NCI-H446 treated with DMSO at 0.1 percent for 48 hours (cell line): ENCODE data around the gene ETV2.
"Not testable (repeated sequence)": the region's sequence is repeated elsewhere in the genome, so short reads cannot be mapped to it uniquely, and the experiment has no call there.

ENCODE experiments used
- DNase-seq: peaks from one replicate; lab custom pipeline; 2025; lab: John Stamatoyannopoulos, UW

ETV2 gene

DNA sequence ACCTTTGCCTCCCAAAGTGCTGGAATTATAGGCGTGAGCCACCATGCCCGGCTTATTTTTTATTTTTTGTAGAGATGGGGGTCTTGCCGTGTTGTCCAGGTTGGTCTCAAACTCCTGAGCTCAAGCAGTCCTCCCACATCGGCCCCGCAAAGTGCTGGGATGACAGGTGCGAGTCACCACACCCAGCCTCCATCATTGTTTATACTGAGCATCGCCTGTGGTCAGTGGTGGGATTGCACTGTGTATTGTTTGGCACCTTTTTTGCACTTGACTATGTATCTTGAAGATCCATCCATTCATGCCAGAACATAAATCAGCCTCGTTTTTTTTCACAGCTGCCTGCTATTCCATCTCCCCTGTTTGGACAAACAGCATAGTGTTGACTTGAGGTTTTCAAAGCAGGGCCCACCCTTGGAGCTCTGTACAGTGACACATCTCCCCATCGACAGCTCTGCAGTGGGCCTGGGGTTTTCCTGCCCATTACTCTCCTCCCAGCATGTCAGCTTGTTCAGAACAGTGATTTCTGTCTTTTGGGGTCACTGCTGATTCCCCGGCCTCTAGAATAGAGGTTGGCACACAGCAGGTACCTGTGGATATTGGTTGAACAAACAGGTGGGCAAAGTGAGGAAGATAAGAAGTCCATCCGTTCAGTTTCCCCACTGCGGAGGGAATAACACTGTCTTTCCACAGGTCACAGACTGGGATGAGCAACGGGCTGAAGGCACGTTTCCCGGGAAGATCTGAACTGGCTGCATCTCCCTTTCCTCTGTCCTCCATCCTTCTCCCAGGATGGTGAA lies 16.6 kb downstream of the ETV2 start:
- DNase-seq = no peak

DNA sequence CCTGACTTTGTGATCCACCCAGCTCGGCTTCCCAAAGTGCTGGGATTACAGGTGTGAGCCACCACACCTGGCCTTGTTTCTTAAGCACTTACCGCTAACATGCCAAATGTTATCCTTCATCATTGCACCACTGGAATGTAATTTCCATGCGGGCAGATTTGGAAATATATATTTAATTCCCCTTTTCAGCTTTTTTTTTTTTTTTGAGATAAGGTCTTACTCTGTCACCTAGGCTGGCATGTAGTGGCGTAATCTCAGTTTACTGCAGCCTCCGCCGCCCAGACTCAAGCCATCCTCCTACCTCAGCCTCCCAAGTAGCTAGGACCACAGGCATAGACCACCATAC lies 20.4 kb downstream of the ETV2 start:
- DNase-seq = no peak

DNA sequence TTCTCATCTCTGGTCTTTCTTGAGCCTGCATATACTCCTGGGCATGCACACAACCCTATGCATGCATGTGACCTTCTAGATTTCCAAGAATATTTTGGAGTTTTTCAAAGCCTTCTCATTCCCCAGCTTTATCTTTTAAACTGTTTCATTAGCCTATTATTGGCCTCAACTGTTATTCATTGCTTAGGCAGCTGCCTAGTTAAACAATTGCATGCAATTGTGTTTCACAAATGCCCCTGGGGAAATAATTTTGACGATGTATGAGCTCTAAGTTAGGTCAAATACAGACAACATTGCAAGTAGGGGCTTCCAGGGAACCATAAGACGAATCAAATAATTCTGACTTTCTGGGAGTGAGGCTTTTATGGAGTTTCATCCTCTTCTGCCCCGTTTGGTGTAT lies 22.4 kb downstream of the ETV2 start:
- no peak for DNase-seq

DNA sequence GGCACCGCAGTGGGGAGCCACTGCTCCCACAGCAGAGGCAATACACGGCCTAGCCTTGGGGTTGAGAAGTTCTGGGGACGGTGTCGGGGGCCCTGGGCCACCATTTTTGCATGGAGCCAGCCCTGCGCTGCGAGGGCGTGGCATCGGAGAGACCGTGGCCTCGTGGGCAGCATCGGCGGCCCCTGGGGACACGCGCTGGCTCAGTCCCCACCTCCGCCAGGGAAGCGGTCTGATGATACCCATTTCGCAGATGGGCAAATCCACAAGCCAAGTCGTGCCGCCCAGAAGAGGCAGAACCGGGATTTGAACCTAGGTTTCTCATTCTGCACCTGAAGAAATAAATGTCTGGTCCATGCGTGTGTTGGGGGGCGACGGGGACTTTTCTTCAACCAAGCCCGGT lies 23.6 kb downstream of the ETV2 start:
- DNase-seq = no peak

DNA sequence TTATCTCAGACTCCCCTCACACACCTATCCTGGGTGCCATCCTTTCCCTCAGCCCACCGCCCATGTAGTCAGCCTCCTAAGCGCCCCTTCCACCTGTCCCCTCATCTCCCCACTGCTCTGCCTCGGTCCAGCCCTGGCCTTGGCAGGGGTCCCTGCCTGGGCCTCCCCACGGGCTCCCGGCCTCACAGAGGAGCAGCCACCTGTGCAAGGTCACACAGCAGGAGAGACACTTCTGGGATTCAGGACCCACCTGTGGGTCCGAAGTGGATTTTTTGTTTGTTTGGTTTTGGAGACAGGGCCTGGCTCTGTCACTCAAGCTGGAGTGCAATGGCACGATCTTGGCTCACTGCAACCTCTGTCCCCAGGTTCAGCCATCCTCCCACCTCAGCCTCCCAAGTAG lies 24.1 kb downstream of the ETV2 start:
- no peak for DNase-seq

DNA sequence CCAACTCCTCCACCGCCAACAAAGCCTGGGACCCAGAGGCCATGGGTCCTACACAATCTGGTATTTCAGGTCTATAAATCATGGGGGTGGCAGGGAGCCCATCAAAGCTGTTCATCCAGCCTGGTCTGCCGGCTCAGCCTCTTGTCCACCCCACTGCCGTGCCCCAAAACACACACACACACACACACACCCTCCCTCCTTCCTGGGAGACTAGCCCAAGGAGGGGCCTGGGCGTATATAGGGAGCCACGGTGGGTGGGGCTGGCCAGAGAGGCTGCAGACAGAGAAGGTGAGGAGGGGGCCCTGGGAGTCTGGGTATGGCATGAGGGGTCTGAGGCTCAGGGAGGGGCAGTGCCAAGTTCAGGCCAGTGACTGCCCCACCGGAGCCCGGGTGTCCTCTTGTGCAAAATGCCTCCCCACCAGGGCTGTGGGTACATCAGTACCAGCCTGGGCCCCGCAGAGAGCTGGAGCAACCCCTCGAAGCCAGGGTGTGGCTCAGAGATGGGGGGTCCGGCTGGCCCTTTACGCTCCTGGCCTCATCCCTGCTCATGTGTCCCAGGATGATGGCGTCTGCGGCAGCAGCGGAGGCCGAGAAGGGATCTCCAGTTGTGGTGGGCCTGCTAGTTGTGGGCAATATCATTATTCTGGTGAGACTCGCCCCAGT lies 24.8 kb downstream of the ETV2 start, which contains the start of gene UPK1A:
UPK1A (plus strand) TSS at position 267 of the 663 bp plus-strand sequence; CDS start at position 563, 296 bp downstream.
- no peak for DNase-seq

DNA sequence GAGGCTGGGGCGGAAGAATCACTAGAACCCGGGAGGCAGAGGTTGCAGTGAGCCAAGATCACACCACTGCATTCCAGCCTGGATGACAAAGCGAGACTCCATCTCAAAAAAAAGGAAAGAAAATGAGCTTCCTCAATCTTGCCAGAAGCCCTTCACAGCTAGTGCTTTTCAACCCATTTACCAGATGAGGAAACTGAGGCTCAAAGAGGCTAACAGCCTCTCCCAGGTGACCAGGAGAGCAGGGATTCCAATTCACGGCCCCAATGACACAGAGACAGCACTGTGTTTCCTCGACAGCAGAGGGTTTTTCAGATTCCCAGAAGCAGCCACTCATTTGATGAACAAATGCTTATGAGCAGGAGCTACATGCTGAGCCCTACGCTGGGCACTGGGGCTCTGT lies 28.0 kb downstream of the ETV2 start:
- no peak for DNase-seq

DNA sequence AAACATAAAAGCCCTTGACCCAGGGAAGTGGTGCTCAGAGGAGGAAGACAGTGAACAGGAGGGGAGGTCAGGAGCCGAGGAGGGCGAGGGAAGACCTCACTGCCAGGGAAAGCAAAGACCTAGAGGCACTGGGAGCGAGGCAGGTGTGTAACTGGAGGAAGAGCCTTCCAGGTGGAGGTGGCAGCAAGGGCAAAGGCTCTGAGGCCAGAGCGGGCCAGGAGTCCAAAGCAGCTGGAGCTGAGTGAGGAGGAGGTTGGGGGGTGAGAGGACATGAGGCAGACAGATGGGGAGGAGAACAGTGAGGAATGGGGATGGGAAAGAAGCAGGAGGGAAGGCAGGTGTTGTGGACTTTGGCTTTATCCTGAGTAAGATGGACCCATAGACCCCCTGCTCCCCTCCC lies 28.4 kb downstream of the ETV2 start:
- no peak for DNase-seq

DNA sequence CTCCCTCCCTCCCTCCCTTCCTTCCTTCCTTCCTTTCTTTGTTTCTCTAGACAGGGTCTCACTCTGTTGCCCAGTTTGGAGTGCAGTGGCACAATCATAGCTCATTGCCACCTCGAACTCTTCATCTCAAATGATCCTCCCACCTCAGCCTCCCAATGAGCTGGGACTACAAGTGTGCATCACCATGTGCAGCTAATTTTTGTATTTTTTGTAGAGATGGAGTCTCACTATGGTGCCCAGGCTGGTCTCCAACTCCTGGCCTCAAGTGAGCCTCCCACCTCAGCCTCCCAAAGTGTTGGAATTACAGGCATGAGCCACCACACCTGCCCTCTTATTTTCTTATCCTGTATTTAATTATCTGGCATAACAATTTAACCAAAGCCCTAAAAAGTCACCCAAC lies 29.1 kb downstream of the ETV2 start:
- DNase-seq = no peak

DNA sequence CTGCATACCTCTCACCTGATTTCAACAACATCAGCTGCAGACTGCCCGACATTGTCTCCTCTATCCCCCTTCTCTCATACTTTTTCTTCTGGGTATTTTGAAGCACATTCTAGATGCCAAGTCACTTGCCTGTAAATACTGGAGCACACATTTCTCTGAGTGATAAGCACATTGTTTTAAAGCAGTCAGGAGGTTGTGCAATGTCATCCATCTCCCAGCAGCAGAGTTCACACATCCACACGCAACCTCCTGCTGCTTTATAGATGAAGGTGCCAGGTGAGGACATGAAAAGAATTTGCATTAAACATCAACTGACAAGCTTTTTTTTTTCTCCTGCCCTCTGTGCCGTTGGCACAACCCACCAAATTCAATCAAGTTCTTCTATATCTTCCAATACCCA lies 30.3 kb downstream of the ETV2 start:
- DNase-seq = no peak

DNA sequence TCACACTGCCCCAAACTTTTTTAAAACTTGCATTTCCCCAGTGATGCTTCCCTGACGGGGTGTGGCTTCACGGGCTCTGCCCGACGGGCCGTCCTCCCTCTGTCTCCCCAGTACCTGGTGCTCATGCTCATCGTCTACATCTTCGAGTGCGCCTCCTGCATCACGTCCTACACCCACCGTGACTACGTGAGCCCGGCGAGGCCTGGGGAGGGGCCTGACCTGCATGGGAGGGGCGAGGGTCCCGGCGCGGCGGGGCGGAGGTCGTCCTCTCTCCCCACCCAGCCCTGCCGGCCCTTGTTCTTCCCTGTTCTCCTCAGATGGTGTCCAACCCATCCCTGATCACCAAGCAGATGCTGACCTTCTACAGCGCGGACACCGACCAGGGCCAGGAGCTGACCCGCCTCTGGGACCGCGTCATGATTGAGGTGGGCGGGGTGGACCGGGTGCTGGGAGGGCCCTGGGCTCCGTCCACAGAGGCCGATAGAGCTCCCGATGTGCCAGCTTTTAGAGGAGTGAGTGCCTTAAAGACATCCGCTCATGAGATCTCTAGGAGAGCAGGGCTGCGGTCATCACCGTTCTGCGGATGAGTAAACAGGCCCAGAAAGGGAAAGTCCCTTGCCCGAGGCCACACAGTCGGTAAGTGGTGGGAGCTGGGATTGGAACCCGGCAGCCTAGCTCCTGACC lies 31.7 kb downstream of the ETV2 start:
- no peak for DNase-seq

DNA sequence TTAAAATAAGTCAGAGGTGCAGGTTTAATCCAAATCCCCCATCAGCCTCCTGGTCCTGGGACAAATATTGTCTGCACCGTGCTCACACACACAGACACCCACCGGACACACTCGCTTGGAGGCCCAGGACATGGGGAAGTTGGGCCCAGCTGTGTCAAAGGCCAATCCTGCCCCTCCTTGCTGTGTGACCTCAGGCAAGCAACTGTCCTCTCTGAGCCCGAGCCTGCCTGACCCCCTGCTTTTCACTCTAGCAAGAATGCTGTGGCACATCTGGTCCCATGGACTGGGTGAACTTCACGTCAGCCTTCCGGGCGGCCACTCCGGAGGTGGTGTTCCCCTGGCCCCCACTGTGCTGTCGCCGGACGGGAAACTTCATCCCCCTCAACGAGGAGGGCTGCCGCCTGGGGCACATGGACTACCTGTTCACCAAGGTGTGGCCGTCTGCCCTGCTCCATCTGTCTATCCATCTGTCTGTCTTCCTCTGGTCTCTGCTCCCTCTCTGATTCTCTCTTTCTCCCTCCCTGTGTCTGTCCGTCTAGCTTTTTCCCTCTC lies 34.1 kb downstream of the ETV2 start:
- DNase-seq = no peak

DNA sequence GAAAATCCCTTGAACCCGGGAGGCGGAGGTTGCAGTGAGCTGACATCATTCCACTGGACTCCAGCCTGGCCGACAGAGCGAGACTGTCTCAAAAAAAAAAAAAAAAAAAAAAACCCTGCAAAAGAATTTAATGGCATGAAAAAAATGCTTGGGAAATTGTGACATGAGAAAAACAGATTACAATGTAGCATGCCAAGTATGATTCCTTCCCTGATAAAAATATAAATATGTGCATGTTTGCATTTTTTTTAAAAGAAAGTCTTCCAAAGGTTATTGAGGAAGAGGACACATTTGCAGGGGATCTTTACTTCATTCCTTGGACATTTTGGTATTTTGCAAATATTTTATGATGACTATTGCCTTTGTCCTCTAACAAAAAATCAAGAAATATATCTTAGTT lies 48.3 kb downstream of the ETV2 start:
- DNase-seq = no peak

DNA sequence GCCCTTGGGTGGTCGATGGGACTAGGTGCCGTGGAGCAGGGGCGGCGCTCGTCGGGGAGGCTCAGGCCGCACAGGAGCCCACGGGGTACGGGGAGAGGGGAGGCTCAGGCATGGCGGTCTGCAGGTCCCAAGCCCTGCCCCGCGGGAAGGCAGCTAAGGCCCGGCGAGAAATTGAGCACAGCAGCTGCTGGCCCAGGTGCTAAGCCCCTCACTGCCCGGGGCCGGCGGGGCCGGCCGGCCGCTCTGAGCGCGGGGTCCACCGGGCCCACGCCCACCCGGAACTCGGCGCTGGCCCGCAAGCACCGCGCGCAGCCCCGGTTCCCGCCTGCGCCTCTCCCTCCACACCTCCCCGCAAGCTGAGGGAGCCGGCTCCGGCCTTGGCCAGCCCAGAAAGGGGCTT lies 49.6 kb downstream of the ETV2 start:
- DNase-seq = not testable (repeated sequence)

DNA sequence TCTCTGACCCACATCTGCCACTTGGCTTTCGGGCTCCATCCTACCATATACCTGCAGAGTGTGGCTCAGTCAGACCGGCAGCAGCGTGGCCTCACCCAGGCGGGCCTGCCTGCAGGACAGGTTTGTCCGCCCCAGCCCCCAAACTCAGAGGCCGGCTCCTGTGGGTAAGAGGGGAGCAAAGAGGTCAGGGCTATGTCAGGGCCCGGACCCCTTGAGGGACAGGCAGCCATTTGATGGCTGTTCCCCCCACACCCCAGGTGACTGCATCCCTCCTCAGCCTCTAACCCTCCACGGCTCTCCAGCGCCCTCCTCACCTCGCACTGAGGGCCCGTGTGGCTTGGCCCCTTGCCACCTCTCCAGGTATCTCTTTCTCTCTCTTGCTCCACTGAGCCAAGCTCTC lies 50.5 kb downstream of the ETV2 start:
- DNase-seq = no peak

DNA sequence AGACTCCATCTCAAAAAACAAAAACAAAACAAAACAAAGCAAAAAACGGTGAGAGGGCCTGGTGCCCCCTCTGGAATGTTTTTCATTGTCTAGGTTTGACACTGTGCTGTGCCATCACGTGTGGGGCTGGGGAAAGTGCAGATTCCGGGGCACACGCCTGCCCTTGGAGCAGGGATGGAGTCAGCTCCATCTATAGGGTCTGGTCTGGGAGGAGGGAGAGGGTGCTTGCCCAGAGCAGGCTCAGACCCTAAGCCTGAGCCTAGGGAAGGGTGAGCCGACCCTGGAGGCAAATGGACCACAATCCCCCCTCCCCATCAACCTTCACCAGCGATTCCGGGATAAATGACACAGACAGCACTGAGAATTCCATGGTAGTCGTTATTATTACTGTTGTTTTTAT lies 51.9 kb downstream of the ETV2 start:
- no peak for DNase-seq

DNA sequence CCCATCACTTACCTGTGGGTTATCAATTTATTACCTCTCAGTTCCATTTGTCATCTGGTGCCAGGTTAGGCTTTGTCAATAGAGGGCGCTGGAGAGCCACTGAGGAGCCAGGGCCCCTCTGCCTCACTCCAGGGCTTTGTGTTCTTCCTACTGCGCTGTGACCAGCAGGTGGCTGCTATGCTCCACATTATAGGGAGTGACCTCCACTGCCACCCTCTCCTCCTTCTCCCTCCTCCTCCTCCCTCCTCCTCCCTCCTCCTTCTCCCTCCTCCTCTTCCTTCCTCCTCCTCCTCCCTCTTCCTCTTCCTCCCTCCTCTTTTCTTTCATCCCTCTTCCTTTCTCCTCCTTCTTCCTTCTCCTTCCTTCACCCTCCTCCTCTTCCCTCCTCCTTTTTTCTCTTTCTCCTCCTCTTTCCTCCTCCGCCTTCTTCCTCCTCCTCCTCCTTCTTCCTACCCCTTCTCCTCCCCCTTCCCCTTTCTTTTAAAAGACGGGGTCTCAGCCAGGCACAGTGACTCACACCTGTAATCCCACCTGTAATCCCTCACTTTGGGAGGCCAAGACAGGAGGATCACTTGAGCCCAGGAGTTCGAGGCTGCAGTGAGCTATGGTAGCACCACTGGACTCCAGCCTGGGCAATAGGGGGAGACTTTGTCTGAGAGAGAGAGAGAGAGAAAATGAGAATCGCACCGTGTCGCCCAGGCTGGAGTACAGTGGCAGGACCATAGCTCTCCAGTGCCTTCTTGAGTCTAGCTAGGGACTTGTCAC lies 52.5 kb downstream of the ETV2 start:
- DNase-seq = peak; percentile 69
